Measurements from ENCODE around the gene ABCB9.

- TF ChIP-seq POLR2A (IDR thresholded peaks at IDR 0.05; ENCODE audit: low read depth, low read length) (no peak), TAF1 (IDR thresholded peaks at IDR 0.05; ENCODE audit: low read depth, low read length) (no peak), POLR2AphosphoS5 (IDR thresholded peaks at IDR 0.05; ENCODE audit: low read depth, low read length) (no peak), SPI1 (IDR thresholded peaks at IDR 0.05; ENCODE audit: low read depth, low read length) (0 out of 2 replicates have a peak, but pooled peaks have one; percentile 6)
Observed at GRCh38 chr12:122927756-122928403, 38.4 kb downstream of the ABCB9 start.

All from GM12891 (cell line).